PC-9 (cell line): ENCODE measurements around the gene HOXC10. TPM values are rescaled to one million over a fixed set of nuclear protein-coding genes. Genes with fewer than 3 reads are reported as not detected.
A peak's percentile ranks its signal among the peaks of the same experiment; 100 is the strongest.

Source experiments
- BruUV-seq: library from RNA; stranded (reverse); fragments of 400-500 nt; replicated peaks from 2 replicates; lab custom pipeline; 2021; lab: Mats Ljungman, UMichigan
- CTCF ChIA-PET: fragments of 300-600 bp; sonication (Branson Sonifier 250); formaldehyde crosslinking; loops from one replicate; lab custom pipeline; 2022; ENCODE audit warnings: antibody characterized with exemption; lab: Charles Lee
- POLR2A ChIA-PET: fragments of 300-600 bp; sonication (Branson Sonifier 250); formaldehyde crosslinking; loops from one replicate; lab custom pipeline; 2022; ENCODE audit warnings: antibody characterized with exemption; ENCODE audit not compliant: unreplicated experiment; lab: Charles Lee
- DNase-seq, 2 experiments: peaks; one replicate each; pipeline versions ENCODE4 v3.0.0 to v3.0.0-alpha.2; 2015 to 2022; ENCODE audit warnings: mixed read lengths in 1 of 2
- H2AFZ ChIP-seq: fragments of 200-600 bp; sonication (generic); 2 replicates; pipeline ENCODE4 v1.8.1; 2017; ENCODE audit warnings: antibody characterized with exemption
- H3F3A ChIP-seq: fragments of 200-600 bp; sonication (generic); 2 replicates; pipeline ENCODE4 v1.8.1; 2017; ENCODE audit warnings: antibody characterized with exemption, mild to moderate bottlenecking, low read depth; ENCODE audit not compliant: insufficient read depth
- H3K27ac ChIP-seq: fragments of 200-600 bp; sonication (generic); 2 replicates; pipeline ENCODE4 v1.6.1; 2016; ENCODE audit warnings: mixed run types
- H3K27me3 ChIP-seq: fragments of 200-600 bp; sonication (generic); 2 replicates; pipeline ENCODE4 v1.6.1; 2016; ENCODE audit warnings: low read depth, mixed run types; ENCODE audit not compliant: insufficient read depth
- H3K36me3 ChIP-seq: fragments of 200-600 bp; sonication (generic); 2 replicates; pipeline ENCODE4 v1.6.1; 2016; ENCODE audit warnings: low read depth, mixed run types
- H3K4me1 ChIP-seq: fragments of 200-600 bp; sonication (generic); replicated peaks from 2 replicates; pipeline ENCODE4 v1.6.1; 2016; ENCODE audit warnings: mixed run types; ENCODE audit not compliant: insufficient read depth
- H3K4me2 ChIP-seq: fragments of 200-600 bp; sonication (generic); 2 replicates; pipeline ENCODE4 v1.6.1; 2017; ENCODE audit warnings: mixed run types
- H3K4me3 ChIP-seq: fragments of 200-600 bp; sonication (generic); 2 replicates; pipeline ENCODE4 v1.6.1; 2016; ENCODE audit warnings: mixed run types
- H3K79me2 ChIP-seq: fragments of 200-600 bp; sonication (generic); 2 replicates; pipeline ENCODE4 v1.6.1; 2017; ENCODE audit warnings: low read depth, mixed run types
- H3K9me2 ChIP-seq: fragments of 200-600 bp; sonication (generic); 2 replicates; pipeline ENCODE4 v1.8.1; 2017; ENCODE audit warnings: mild to moderate bottlenecking; ENCODE audit not compliant: insufficient read depth
- H3K9me3 ChIP-seq: fragments of 200-600 bp; sonication (generic); 2 replicates; pipeline ENCODE4 v1.8.1; 2016; ENCODE audit warnings: low read depth; ENCODE audit not compliant: insufficient read depth
- H4K20me1 ChIP-seq: fragments of 200-600 bp; sonication (generic); 2 replicates; pipeline ENCODE4 v1.8.1; 2017; ENCODE audit not compliant: insufficient read depth
- CTCF ChIP-seq: fragments of 200-600 bp; sonication (generic); conservative IDR thresholded peaks from 2 replicates; pipeline ENCODE4 v1.6.1; 2017; ENCODE audit warnings: mixed run types, antibody characterized with exemption, mild to moderate bottlenecking, moderate library complexity
- EZH2 ChIP-seq: fragments of 200-600 bp; sonication (generic); IDR thresholded peaks from 2 replicates; pipeline ENCODE4 v1.8.0; 2017; ENCODE audit warnings: antibody characterized with exemption, low read depth
- intact Hi-C: fragments of 100-400 bp; cut with micrococcal nuclease; formaldehyde crosslinking; loops from one replicate; pipeline ENCODE4 v1.10.0; 2022; ENCODE audit not compliant: unreplicated experiment
- total RNA-seq: library from RNA; stranded (reverse); gene quantifications from 2 replicates; pipeline ENCODE4 v1.2.3, GENCODE V29; 2021

Gene HOXC10
- total RNA-seq, 1 experiment from 2014 or later, result 1.1 TPM

- H3K27ac ChIP-seq, result no peak overlapping the region
- BruUV-seq, result no TSS peak
- H3K36me3 ChIP-seq, result peaks cover 5% of the 10 kb centered on the region; the same call in 1 of the 2 replicates
- no peaks in the 10 kb centered on the region for H3K9me2 ChIP-seq
- H3K79me2 ChIP-seq, result peaks cover 61% of the 10 kb centered on the region
- no peak for DNase-seq
- no peaks in the 10 kb centered on the region for H3K9me3 ChIP-seq
- peaks cover 25% of the 10 kb centered on the region for H3K4me1 ChIP-seq
- H2AFZ ChIP-seq, result no peak overlapping the region
- no peaks in the 10 kb centered on the region for H3K27me3 ChIP-seq
- ChIA-PET CTCF (no interaction called here), POLR2A (no interaction called here)
- H3F3A ChIP-seq, result 0 out of 2 replicates have a peak, but pooled peaks cover 6% of the 10 kb centered on the region
- no peaks in the 10 kb centered on the region; the same call in 1 of the 2 replicates for H4K20me1 ChIP-seq
- TF ChIP-seq EZH2 (no peak), CTCF (no peak)
- intact Hi-C loops, result no loop called here
- peak overlapping the region; percentile 59; the same call in 1 of the 2 replicates for H3K4me3 ChIP-seq
- peak overlapping the region; percentile 81 for H3K4me2 ChIP-seq
Measured at GRCh38 chr12:53941750-53942149, 43.2 kb upstream of the HOXC10 start.

- H3K36me3 ChIP-seq, result peaks cover 5% of the 10 kb centered on the region; the same call in 1 of the 2 replicates
- CTCF ChIA-PET, result no interaction called here
- H4K20me1 ChIP-seq, result no peaks in the 10 kb centered on the region; the same call in 1 of the 2 replicates
- intact Hi-C loops, result no loop called here
- POLR2A ChIA-PET, result interaction anchor here (0.7 kb wide), 1 partner anchor 66 kb away, joined by 4 read pairs; no protein-coding TSS in a partner anchor
- peaks cover 25% of the 10 kb centered on the region for H3K4me1 ChIP-seq
- BruUV-seq, result no TSS peak
- H3K4me3 ChIP-seq, result peak overlapping the region; percentile 45; the same call in 1 of the 2 replicates
- no peaks in the 10 kb centered on the region for H3K27me3 ChIP-seq
- TF ChIP-seq CTCF (no peak), EZH2 (no peak)
- H3K79me2 ChIP-seq, result peaks cover 61% of the 10 kb centered on the region
- no peak overlapping the region for H2AFZ ChIP-seq
- peak overlapping the region; percentile 81 for H3K4me2 ChIP-seq
- no peaks in the 10 kb centered on the region for H3K9me2 ChIP-seq
- H3F3A ChIP-seq, result peaks cover 9% of the 10 kb centered on the region; the same call in 1 of the 2 replicates
- H3K27ac ChIP-seq, result no peak overlapping the region; the same call in 1 of the 2 replicates
- no peak for DNase-seq
- H3K9me3 ChIP-seq, result no peaks in the 10 kb centered on the region
Measured at GRCh38 chr12:53942467-53942997, 42.4 kb upstream of the HOXC10 start.

- intact Hi-C loops, result no loop called here
- no peak overlapping the region for H3K27ac ChIP-seq
- H3K4me1 ChIP-seq, result peaks cover 28% of the 10 kb centered on the region
- H4K20me1 ChIP-seq, result no peaks in the 10 kb centered on the region; the same call in 1 of the 2 replicates
- TF ChIP-seq EZH2 (no peak), CTCF (no peak)
- no peak overlapping the region for H3K4me3 ChIP-seq
- no peaks in the 10 kb centered on the region for H3K27me3 ChIP-seq
- H3K36me3 ChIP-seq, result peaks cover 5% of the 10 kb centered on the region; the same call in 1 of the 2 replicates
- CTCF ChIA-PET, result no interaction called here
- H3K9me2 ChIP-seq, result no peaks in the 10 kb centered on the region
- no peak overlapping the region for H2AFZ ChIP-seq
- BruUV-seq, result no TSS peak
- H3K9me3 ChIP-seq, result no peaks in the 10 kb centered on the region
- peaks cover 59% of the 10 kb centered on the region for H3K79me2 ChIP-seq
- H3F3A ChIP-seq, result peaks cover 9% of the 10 kb centered on the region; the same call in 1 of the 2 replicates
- DNase-seq, result no peak
- H3K4me2 ChIP-seq, result peak overlapping the region; percentile 81
- POLR2A ChIA-PET, result interaction anchor here (0.7 kb wide), 1 partner anchor 119 kb away, joined by 4 read pairs; no protein-coding TSS in a partner anchor
Measured at GRCh38 chr12:53944209-53944608, 40.7 kb upstream of the HOXC10 start.
